Keratinocyte (primary cell): ENCODE data around the gene ZBP1. TPM values are rescaled to one million over a fixed set of nuclear protein-coding genes. Genes with fewer than 3 reads are reported as not detected.

Experiments
- DNase-seq: peaks from one replicate; pipeline ENCODE4 v3.0.0-alpha.2; 2011; ENCODE audit warnings: low read depth, missing footprints, low spot score
- FAIRE-seq: peaks from 2 replicates; lab custom pipeline; 2011; peaks lifted over from hg19 to GRCh38; lab: Jason Lieb, UNC
- H2AFZ ChIP-seq: 2 replicates; pipeline ENCODE4 v1.6.0; 2012; ENCODE audit warnings: low read length, control low read depth, inconsistent platforms; ENCODE audit not compliant: control insufficient read depth
- H3K27ac ChIP-seq: 2 replicates; pipeline ENCODE4 v1.5.1; 2011; ENCODE audit warnings: low read length; ENCODE audit not compliant: control insufficient read depth, insufficient read depth
- H3K27me3 ChIP-seq: 3 replicates; pipeline ENCODE4 v1.6.0; 2011; ENCODE audit warnings: low read length; ENCODE audit not compliant: control insufficient read depth, insufficient read depth; ENCODE audit errors: extremely low read depth
- H3K36me3 ChIP-seq, 2 experiments: 2 replicates in 1 of 2; 3 replicates in 1 of 2; pipeline ENCODE4 v1.5.1; 2011; ENCODE audit warnings: low read length in 2 of 2, mild to moderate bottlenecking in 1 of 2; ENCODE audit not compliant: control insufficient read depth in 2 of 2, insufficient read depth in 2 of 2; ENCODE audit errors: extremely low read depth in 1 of 2
- H3K4me1 ChIP-seq: 3 replicates; pipeline ENCODE4 v1.5.1; 2011; ENCODE audit warnings: low read length; ENCODE audit not compliant: control insufficient read depth, insufficient read depth; ENCODE audit errors: extremely low read depth
- H3K4me2 ChIP-seq: 3 replicates; pipeline ENCODE4 v1.6.0; 2011; ENCODE audit warnings: low read depth, low read length; ENCODE audit not compliant: control insufficient read depth, insufficient read depth; ENCODE audit errors: extremely low read depth
- H3K4me3 ChIP-seq, 3 experiments: fragments of 200-600 bp in 1 of 3; sonication (generic) in 1 of 3; 2 replicates in 2 of 3; 3 replicates in 1 of 3; pipeline ENCODE4 v1.5.1; 2011 to 2016; ENCODE audit warnings: low read length in 3 of 3, mild to moderate bottlenecking in 3 of 3, control low read depth in 2 of 3, inconsistent platforms in 1 of 3, low read depth in 1 of 3, mixed read lengths in 1 of 3, mixed run types in 1 of 3, moderate library complexity in 1 of 3; ENCODE audit not compliant: control insufficient read depth in 2 of 3, insufficient read depth in 2 of 3; ENCODE audit errors: extremely low read depth in 1 of 3
- H3K79me2 ChIP-seq: 2 replicates; pipeline ENCODE4 v1.6.0; 2012; ENCODE audit warnings: low read length; ENCODE audit not compliant: control insufficient read depth, insufficient read depth
- H3K9ac ChIP-seq: 3 replicates; pipeline ENCODE4 v1.6.0; 2011; ENCODE audit warnings: low read length; ENCODE audit not compliant: control insufficient read depth, insufficient read depth; ENCODE audit errors: extremely low read depth
- H3K9me1 ChIP-seq: 3 replicates; pipeline ENCODE4 v1.6.0; 2011; ENCODE audit warnings: low read length; ENCODE audit not compliant: control insufficient read depth, insufficient read depth; ENCODE audit errors: extremely low read depth
- H3K9me3 ChIP-seq: 2 replicates; pipeline ENCODE4 v1.5.1; 2012; ENCODE audit warnings: low read depth, low read length; ENCODE audit not compliant: control insufficient read depth
- H4K20me1 ChIP-seq: 3 replicates; pipeline ENCODE4 v1.6.0; 2011; ENCODE audit warnings: low read length; ENCODE audit not compliant: control insufficient read depth, insufficient read depth; ENCODE audit errors: extremely low read depth
- CTCF ChIP-seq, 3 experiments: IDR thresholded peaks in 1 of 3; conservative IDR thresholded peaks in 1 of 3; optimal IDR thresholded peaks in 1 of 3; 2 replicates in 2 of 3; 3 replicates in 1 of 3; pipeline versions ENCODE3 to v1.5.1; 2011; ENCODE audit warnings: low read length in 3 of 3, mild to moderate bottlenecking in 3 of 3, moderate library complexity in 2 of 3, control low read depth in 1 of 3, inconsistent platforms in 1 of 3; ENCODE audit not compliant: insufficient read depth in 2 of 3; ENCODE audit errors: extremely low read depth in 1 of 3
- EZH2 ChIP-seq: IDR thresholded peaks from one replicate; pipeline ENCODE4 v1.6.1; 2012; ENCODE audit warnings: inconsistent platforms, mild to moderate bottlenecking, low read length, moderate library complexity
- dilution Hi-C: fragments of 300-500 bp; cut with MboI; formaldehyde crosslinking; loops from one replicate; pipeline ENCODE4 v1.7.0; 2020; ENCODE audit warnings: low sequenced_read_pairs; ENCODE audit not compliant: extremely low pct_ligation_motif_present
- polyA plus RNA-seq, 5 experiments: library from polyadenylated mRNA; depleted of rRNA in 3 of 5; stranded (reverse) in 3 of 5; stranded (forward) in 1 of 5; unstranded in 1 of 5; fragments of >200 nt; gene quantifications; 1 replicate in 1 of 5; 2 replicates in 3 of 5; 3 replicates in 1 of 5; pipeline versions ENCODE4 v1.2.1 to v1.2.3, GENCODE V29; 2011 to 2012; ENCODE audit warnings: missing spikeins in 2 of 5, low read depth in 1 of 5, low replicate concordance in 1 of 5

Gene ZBP1
- polyA plus RNA-seq, 1 donor (not counting 4 experiments of a cell fraction or from before 2014, with no cell fraction given): 0.08 TPM

- Histone ChIP-seq H3K4me2 (no peak overlapping the region), H3K27ac (no peak overlapping the region), H3K9me1 (no peaks in the 10 kb centered on the region), H3K4me1 (no peaks in the 10 kb centered on the region), H3K36me3 (no peaks in the 10 kb centered on the region), H3K27me3 (peaks cover 28% of the 10 kb centered on the region), H3K9me3 (no peaks in the 10 kb centered on the region), H3K4me3 (no peak overlapping the region), H3K79me2 (no peaks in the 10 kb centered on the region), H3K9ac (no peak overlapping the region), H2AFZ (no peak overlapping the region), H4K20me1 (no peaks in the 10 kb centered on the region)
- DNase-seq (no peak), FAIRE-seq (no peak)
- dilution Hi-C loops: no loop called here
- TF ChIP-seq EZH2 (no peak), CTCF (optimal IDR thresholded peaks at IDR 0.05 in 1 of 3, IDR thresholded peaks at IDR 0.05 in 1 of 3, conservative IDR thresholded peaks at IDR 0.05 in 1 of 3; ENCODE audit: extremely low read depth in 1 of 3, insufficient read depth in 2 of 3, low read length in 3 of 3) (no peak)
Measured at GRCh38 chr20:57592263-57593092, 27.7 kb downstream of the ZBP1 start.

- no peaks in the 10 kb centered on the region for H3K79me2 ChIP-seq
- H3K4me1 ChIP-seq: no peaks in the 10 kb centered on the region
- no peaks in the 10 kb centered on the region for H3K36me3 ChIP-seq
- peaks cover 3% of the 10 kb centered on the region for H3K9me3 ChIP-seq
- no peak overlapping the region for H2AFZ ChIP-seq
- no peak for FAIRE-seq
- no peak overlapping the region for H3K27ac ChIP-seq
- no peak for DNase-seq
- no peak overlapping the region for H3K4me3 ChIP-seq
- TF ChIP-seq CTCF (optimal IDR thresholded peaks at IDR 0.05 in 1 of 3, IDR thresholded peaks at IDR 0.05 in 1 of 3, conservative IDR thresholded peaks at IDR 0.05 in 1 of 3; ENCODE audit: extremely low read depth in 1 of 3, insufficient read depth in 2 of 3, low read length in 3 of 3) (no peak), EZH2 (no peak)
- H3K4me2 ChIP-seq: no peak overlapping the region
- H3K9ac ChIP-seq: no peak overlapping the region
- no peaks in the 10 kb centered on the region for H4K20me1 ChIP-seq
- no peaks in the 10 kb centered on the region for H3K9me1 ChIP-seq
- peaks cover 30% of the 10 kb centered on the region for H3K27me3 ChIP-seq
- dilution Hi-C loops: no loop called here
Measured at GRCh38 chr20:57591289-57592229, 28.7 kb downstream of the ZBP1 start.
